Fibroblast of lung (primary cell): ENCODE results near the gene IL1B.

Experiments used
- EZH2 ChIP-seq: IDR thresholded peaks from 2 replicates; pipeline ENCODE4 v1.5.1; 2012; ENCODE audit warnings: low read length, control low read depth, mild to moderate bottlenecking; ENCODE audit errors: missing control alignments
- TF ChIP-seq, protein P1 (sequence below), 2 donors: IDR thresholded peaks in 1 of 2; conservative IDR thresholded peaks in 1 of 2; 1 replicate in 1 of 2; 2 replicates in 1 of 2; pipeline ENCODE4 v1.5.1; 2011 to 2012; ENCODE audit warnings: low read length in 2 of 2, control low read depth in 1 of 2, inconsistent platforms in 1 of 2, low read depth in 1 of 2, mild to moderate bottlenecking in 1 of 2

- TF ChIP-seq EZH2 = no peak
- TF ChIP-seq, protein P1, sequence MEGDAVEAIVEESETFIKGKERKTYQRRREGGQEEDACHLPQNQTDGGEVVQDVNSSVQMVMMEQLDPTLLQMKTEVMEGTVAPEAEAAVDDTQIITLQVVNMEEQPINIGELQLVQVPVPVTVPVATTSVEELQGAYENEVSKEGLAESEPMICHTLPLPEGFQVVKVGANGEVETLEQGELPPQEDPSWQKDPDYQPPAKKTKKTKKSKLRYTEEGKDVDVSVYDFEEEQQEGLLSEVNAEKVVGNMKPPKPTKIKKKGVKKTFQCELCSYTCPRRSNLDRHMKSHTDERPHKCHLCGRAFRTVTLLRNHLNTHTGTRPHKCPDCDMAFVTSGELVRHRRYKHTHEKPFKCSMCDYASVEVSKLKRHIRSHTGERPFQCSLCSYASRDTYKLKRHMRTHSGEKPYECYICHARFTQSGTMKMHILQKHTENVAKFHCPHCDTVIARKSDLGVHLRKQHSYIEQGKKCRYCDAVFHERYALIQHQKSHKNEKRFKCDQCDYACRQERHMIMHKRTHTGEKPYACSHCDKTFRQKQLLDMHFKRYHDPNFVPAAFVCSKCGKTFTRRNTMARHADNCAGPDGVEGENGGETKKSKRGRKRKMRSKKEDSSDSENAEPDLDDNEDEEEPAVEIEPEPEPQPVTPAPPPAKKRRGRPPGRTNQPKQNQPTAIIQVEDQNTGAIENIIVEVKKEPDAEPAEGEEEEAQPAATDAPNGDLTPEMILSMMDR (conservative IDR thresholded peaks at IDR 0.05 in 1 of 2, IDR thresholded peaks at IDR 0.05 in 1 of 2; ENCODE audit: low read depth in 1 of 2, low read length in 2 of 2) = no peak
Observed at GRCh38 chr2:112883669-112884068, 47.1 kb upstream of the IL1B start.
